ENCODE results near the gene GNG2.

Gene GNG2

GRCh38 chr14:51850651-51851050, 9.8 kb upstream of the GNG2 start:
- no peak for TF ChIP-seq FOXP2 (optimal IDR thresholded peaks at IDR 0.05; ENCODE audit: borderline replicate concordance, extremely low read depth, extremely low read length, insufficient read depth)
- TF ChIP-seq TAF1 (IDR thresholded peaks at IDR 0.05; ENCODE audit: borderline replicate concordance, insufficient read depth, low read length): no peak
- TF ChIP-seq, protein P1, sequence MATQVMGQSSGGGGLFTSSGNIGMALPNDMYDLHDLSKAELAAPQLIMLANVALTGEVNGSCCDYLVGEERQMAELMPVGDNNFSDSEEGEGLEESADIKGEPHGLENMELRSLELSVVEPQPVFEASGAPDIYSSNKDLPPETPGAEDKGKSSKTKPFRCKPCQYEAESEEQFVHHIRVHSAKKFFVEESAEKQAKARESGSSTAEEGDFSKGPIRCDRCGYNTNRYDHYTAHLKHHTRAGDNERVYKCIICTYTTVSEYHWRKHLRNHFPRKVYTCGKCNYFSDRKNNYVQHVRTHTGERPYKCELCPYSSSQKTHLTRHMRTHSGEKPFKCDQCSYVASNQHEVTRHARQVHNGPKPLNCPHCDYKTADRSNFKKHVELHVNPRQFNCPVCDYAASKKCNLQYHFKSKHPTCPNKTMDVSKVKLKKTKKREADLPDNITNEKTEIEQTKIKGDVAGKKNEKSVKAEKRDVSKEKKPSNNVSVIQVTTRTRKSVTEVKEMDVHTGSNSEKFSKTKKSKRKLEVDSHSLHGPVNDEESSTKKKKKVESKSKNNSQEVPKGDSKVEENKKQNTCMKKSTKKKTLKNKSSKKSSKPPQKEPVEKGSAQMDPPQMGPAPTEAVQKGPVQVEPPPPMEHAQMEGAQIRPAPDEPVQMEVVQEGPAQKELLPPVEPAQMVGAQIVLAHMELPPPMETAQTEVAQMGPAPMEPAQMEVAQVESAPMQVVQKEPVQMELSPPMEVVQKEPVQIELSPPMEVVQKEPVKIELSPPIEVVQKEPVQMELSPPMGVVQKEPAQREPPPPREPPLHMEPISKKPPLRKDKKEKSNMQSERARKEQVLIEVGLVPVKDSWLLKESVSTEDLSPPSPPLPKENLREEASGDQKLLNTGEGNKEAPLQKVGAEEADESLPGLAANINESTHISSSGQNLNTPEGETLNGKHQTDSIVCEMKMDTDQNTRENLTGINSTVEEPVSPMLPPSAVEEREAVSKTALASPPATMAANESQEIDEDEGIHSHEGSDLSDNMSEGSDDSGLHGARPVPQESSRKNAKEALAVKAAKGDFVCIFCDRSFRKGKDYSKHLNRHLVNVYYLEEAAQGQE (IDR thresholded peaks at IDR 0.05; ENCODE audit: insufficient read depth in 1 of 2, low read depth in 2 of 2, low read length in 2 of 2): no peak
- TF ChIP-seq SIN3A (IDR thresholded peaks at IDR 0.05; ENCODE audit: borderline replicate concordance, insufficient read depth, low read length): no peak
- TF ChIP-seq POLR2AphosphoS5 (IDR thresholded peaks at IDR 0.05; ENCODE audit: low read depth, low read length): no peak

DNA sequence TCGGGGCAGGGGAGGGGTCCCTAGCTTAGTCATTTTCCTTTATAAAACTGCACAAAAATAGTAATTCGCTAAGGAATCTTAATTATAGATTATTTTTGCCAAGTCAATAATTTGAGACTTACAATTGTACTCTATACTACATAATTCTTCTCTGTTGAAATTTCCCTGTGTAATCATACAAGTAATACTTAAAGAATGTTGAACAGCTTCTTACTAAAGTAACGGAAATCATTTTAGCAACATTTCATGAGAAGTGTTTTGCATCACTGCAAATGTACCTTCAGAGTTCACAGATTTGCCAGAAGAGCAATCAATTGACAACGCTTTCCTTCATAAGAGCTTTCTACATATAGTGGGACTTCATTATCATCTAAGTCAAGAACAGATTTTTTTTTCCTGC, 7.9 kb upstream of the GNG2 start:
- no peak for TF ChIP-seq POLR2AphosphoS5 (IDR thresholded peaks at IDR 0.05; ENCODE audit: low read depth, low read length)
- TF ChIP-seq TAF1 (IDR thresholded peaks at IDR 0.05; ENCODE audit: borderline replicate concordance, insufficient read depth, low read length): no peak
- no peak for TF ChIP-seq SIN3A (IDR thresholded peaks at IDR 0.05; ENCODE audit: borderline replicate concordance, insufficient read depth, low read length)
- TF ChIP-seq, protein P1 (IDR thresholded peaks at IDR 0.05; ENCODE audit: insufficient read depth in 1 of 2, low read depth in 2 of 2, low read length in 2 of 2): no peak
- no peak for TF ChIP-seq FOXP2 (optimal IDR thresholded peaks at IDR 0.05; ENCODE audit: borderline replicate concordance, extremely low read depth, extremely low read length, insufficient read depth)

DNA sequence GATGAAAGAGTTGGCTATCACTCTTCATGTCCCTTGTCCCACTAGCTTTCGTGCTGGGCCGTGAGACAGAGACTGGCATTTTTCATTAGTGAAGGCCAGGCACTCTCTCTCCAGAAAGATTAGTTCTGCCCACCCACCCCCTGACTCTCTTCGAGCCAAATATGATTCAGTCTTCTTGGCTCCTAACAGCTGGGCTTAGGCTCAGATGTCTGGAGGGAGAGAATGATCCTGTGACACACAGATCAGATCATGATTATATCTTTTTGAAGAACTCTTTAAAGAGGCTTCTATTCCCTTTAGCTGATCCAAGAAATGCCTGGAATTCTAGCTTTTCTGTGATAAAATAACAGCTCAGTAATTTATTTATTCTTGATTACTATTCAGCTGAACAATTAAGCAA, 5.2 kb upstream of the GNG2 start:
- TF ChIP-seq FOXP2 (optimal IDR thresholded peaks at IDR 0.05; ENCODE audit: borderline replicate concordance, extremely low read depth, extremely low read length, insufficient read depth) (no peak), SIN3A (IDR thresholded peaks at IDR 0.05; ENCODE audit: borderline replicate concordance, insufficient read depth, low read length) (no peak), POLR2AphosphoS5 (IDR thresholded peaks at IDR 0.05; ENCODE audit: low read depth, low read length) (no peak), TAF1 (IDR thresholded peaks at IDR 0.05; ENCODE audit: borderline replicate concordance, insufficient read depth, low read length) (no peak)
- TF ChIP-seq, protein P1 (IDR thresholded peaks at IDR 0.05; ENCODE audit: insufficient read depth in 1 of 2, low read depth in 2 of 2, low read length in 2 of 2): no peak

- TF ChIP-seq SIN3A (IDR thresholded peaks at IDR 0.05; ENCODE audit: borderline replicate concordance, insufficient read depth, low read length): no peak
- TF ChIP-seq, protein P1 (IDR thresholded peaks at IDR 0.05; ENCODE audit: insufficient read depth in 1 of 2, low read depth in 2 of 2, low read length in 2 of 2): no peak
- no peak for TF ChIP-seq POLR2AphosphoS5 (IDR thresholded peaks at IDR 0.05; ENCODE audit: low read depth, low read length)
- TF ChIP-seq TAF1 (IDR thresholded peaks at IDR 0.05; ENCODE audit: borderline replicate concordance, insufficient read depth, low read length): no peak
- TF ChIP-seq FOXP2 (optimal IDR thresholded peaks at IDR 0.05; ENCODE audit: borderline replicate concordance, extremely low read depth, extremely low read length, insufficient read depth): no peak
Measured at GRCh38 chr14:51856792-51857296, 3.6 kb upstream of the GNG2 start.

GRCh38 chr14:51859131-51859530, 1.3 kb upstream of the GNG2 start:
- TF ChIP-seq TAF1 (IDR thresholded peaks at IDR 0.05; ENCODE audit: borderline replicate concordance, insufficient read depth, low read length) (no peak), SIN3A (IDR thresholded peaks at IDR 0.05; ENCODE audit: borderline replicate concordance, insufficient read depth, low read length) (no peak)
